IMR-90 (cell line): ENCODE data around the gene SLC37A1. TPM values are rescaled to one million over a fixed set of nuclear protein-coding genes. Genes with fewer than 3 reads are reported as not detected.

Experiments used
- ATAC-seq: fragments of 200-7000 bp; cut with Tn5 transposase; 2 replicates; pipeline ENCODE4 v1.9.1; 2020; ENCODE audit warnings: low read depth, mild to moderate bottlenecking, moderate library complexity
- BruUV-seq: library from RNA; stranded (reverse); fragments of 400-500 nt; replicated peaks from 2 replicates; lab custom pipeline; 2021; lab: Mats Ljungman, UMichigan
- CTCF ChIA-PET: fragments of 300-600 bp; formaldehyde crosslinking; extraction: SDS; loops from one replicate; lab custom pipeline; 2021; ENCODE audit warnings: antibody characterized with exemption; lab: Yijun Ruan, JAX
- POLR2A ChIA-PET: fragments of 300-600 bp; sonication (Branson Sonifier 250); formaldehyde crosslinking; loops from one replicate; lab custom pipeline; 2022; ENCODE audit warnings: antibody characterized with exemption; ENCODE audit not compliant: unreplicated experiment; lab: Charles Lee
- DNase-seq: peaks from one replicate; pipeline ENCODE4 v3.0.0; 2013
- H2AFZ ChIP-seq: replicated peaks from 2 replicates; pipeline ENCODE3; 2013; ENCODE audit warnings: low read length, mild to moderate bottlenecking; ENCODE audit not compliant: poor library complexity
- H2AK5ac ChIP-seq: 2 replicates; pipeline ENCODE4 v1.6.1; 2013; ENCODE audit warnings: low read depth, low read length, inconsistent platforms
- H2AK9ac ChIP-seq: replicated peaks from 2 replicates; pipeline ENCODE3; 2013; ENCODE audit warnings: mild to moderate bottlenecking, low read depth, low read length, moderate library complexity; ENCODE audit not compliant: poor library complexity
- H2BK120ac ChIP-seq: 2 replicates; pipeline ENCODE4 v1.6.1; 2013; ENCODE audit warnings: low read depth, low read length, inconsistent platforms
- H2BK15ac ChIP-seq: 3 replicates; pipeline ENCODE4 v1.6.1; 2013; ENCODE audit warnings: low read depth, low read length, inconsistent platforms
- H2BK20ac ChIP-seq: 2 replicates; pipeline ENCODE4 v1.6.1; 2013; ENCODE audit warnings: low read depth, mild to moderate bottlenecking, inconsistent platforms, low read length, moderate library complexity
- H2BK5ac ChIP-seq: 2 replicates; pipeline ENCODE4 v1.6.1; 2013; ENCODE audit warnings: mild to moderate bottlenecking, low read depth, low read length, inconsistent platforms; ENCODE audit not compliant: poor library complexity, severe bottlenecking
- H3K14ac ChIP-seq: replicated peaks from 2 replicates; pipeline ENCODE4 v1.6.1; 2013; ENCODE audit warnings: low read depth, low read length, inconsistent platforms
- H3K18ac ChIP-seq: 2 replicates; pipeline ENCODE4 v1.6.1; 2013; ENCODE audit warnings: low read depth, low read length, control low read depth
- H3K23ac ChIP-seq: 2 replicates; pipeline ENCODE4 v1.6.1; 2013; ENCODE audit warnings: low read depth, low read length, inconsistent platforms
- H3K27ac ChIP-seq: 2 replicates; pipeline ENCODE4 v1.5.1; 2013; ENCODE audit warnings: mild to moderate bottlenecking, control low read depth, low read length; ENCODE audit not compliant: insufficient read depth
- H3K27me3 ChIP-seq: 2 replicates; pipeline ENCODE4 v1.6.1; 2013; ENCODE audit warnings: low read length; ENCODE audit not compliant: control insufficient read depth, insufficient read depth
- H3K36me3 ChIP-seq: 2 replicates; pipeline ENCODE4 v1.6.1; 2013; ENCODE audit warnings: low read length, mixed read lengths; ENCODE audit not compliant: control insufficient read depth, insufficient read depth
- H3K4ac ChIP-seq: 2 replicates; pipeline ENCODE4 v1.6.1; 2013; ENCODE audit warnings: low read depth, low read length, inconsistent platforms
- H3K4me1 ChIP-seq: 2 replicates; pipeline ENCODE4 v1.6.1; 2013; ENCODE audit warnings: low read length, mixed read lengths; ENCODE audit not compliant: control insufficient read depth, insufficient read depth
- H3K4me2 ChIP-seq: 2 replicates; pipeline ENCODE4 v1.6.1; 2013; ENCODE audit warnings: low read depth, mild to moderate bottlenecking, control low read depth, low read length, moderate library complexity
- H3K4me3 ChIP-seq: 2 replicates; pipeline ENCODE4 v1.5.1; 2013; ENCODE audit warnings: low read depth, mild to moderate bottlenecking, control low read depth, low read length, moderate library complexity; ENCODE audit not compliant: insufficient read depth
- H3K56ac ChIP-seq: 2 replicates; pipeline ENCODE4 v1.6.1; 2013; ENCODE audit warnings: low read length, inconsistent platforms; ENCODE audit not compliant: insufficient read depth; ENCODE audit errors: extremely low read depth
- H3K79me1 ChIP-seq, 2 experiments: 2 replicates each; pipeline ENCODE4 v1.6.1; 2013; ENCODE audit warnings: low read length in 2 of 2, inconsistent platforms in 1 of 2, low read depth in 1 of 2
- H3K9ac ChIP-seq: 2 replicates; pipeline ENCODE4 v1.6.1; 2013; ENCODE audit warnings: low read depth, low read length, control low read depth
- H3K9me1 ChIP-seq: 2 replicates; pipeline ENCODE4 v1.6.1; 2013; ENCODE audit warnings: low read length, inconsistent platforms; ENCODE audit not compliant: insufficient read depth
- H3K9me3 ChIP-seq: 2 replicates; pipeline ENCODE4 v1.6.1; 2013; ENCODE audit warnings: low read length; ENCODE audit not compliant: control insufficient read depth, insufficient read depth
- H4K20me1 ChIP-seq: 2 replicates; pipeline ENCODE4 v1.6.1; 2013; ENCODE audit warnings: low read length, inconsistent platforms; ENCODE audit not compliant: insufficient read depth
- H4K5ac ChIP-seq: 2 replicates; pipeline ENCODE4 v1.6.1; 2013; ENCODE audit warnings: mild to moderate bottlenecking, low read depth, low read length, control low read depth
- H4K8ac ChIP-seq, 2 experiments: 2 replicates each; pipeline ENCODE4 v1.6.1; 2013; ENCODE audit warnings: low read depth in 2 of 2, low read length in 2 of 2, control low read depth in 1 of 2, inconsistent platforms in 1 of 2
- H4K91ac ChIP-seq: 2 replicates; pipeline ENCODE4 v1.6.1; 2013; ENCODE audit warnings: low read depth, low read length, inconsistent platforms; ENCODE audit not compliant: insufficient read depth
- BHLHE40 ChIP-seq: fragments of 150-350 bp; IDR thresholded peaks from 2 replicates; pipeline ENCODE4 v1.6.1; 2016; ENCODE audit warnings: mild to moderate bottlenecking, low read depth, low read length
- ELK1 ChIP-seq: fragments of 150-350 bp; IDR thresholded peaks from 2 replicates; pipeline ENCODE4 v1.6.1; 2016; ENCODE audit warnings: low read depth, mild to moderate bottlenecking, low read length, moderate library complexity, borderline replicate concordance
- FOS ChIP-seq: fragments of 150-350 bp; IDR thresholded peaks from 2 replicates; pipeline ENCODE4 v1.6.1; 2016; ENCODE audit warnings: low read depth, low read length
- MAZ ChIP-seq: IDR thresholded peaks from 2 replicates; pipeline ENCODE4 v1.6.1; 2012; ENCODE audit warnings: low read depth, mild to moderate bottlenecking, low read length, improper control_type of control experiment, moderate library complexity, borderline replicate concordance
- MXI1 ChIP-seq: IDR thresholded peaks from 2 replicates; pipeline ENCODE4 v1.6.1; 2012; ENCODE audit warnings: low read depth, mild to moderate bottlenecking, low read length, moderate library complexity, borderline replicate concordance
- NFE2L2 ChIP-seq: fragments of 150-350 bp; IDR thresholded peaks from 2 replicates; pipeline ENCODE4 v1.6.1; 2016; ENCODE audit warnings: low read depth, mild to moderate bottlenecking, low read length
- POLR2A ChIP-seq: IDR thresholded peaks from 2 replicates; pipeline ENCODE4 v1.6.1; 2012; ENCODE audit warnings: mild to moderate bottlenecking, low read depth, low read length
- RAD21 ChIP-seq: IDR thresholded peaks from 2 replicates; pipeline ENCODE4 v1.6.1; 2012; ENCODE audit warnings: low read length, improper control_type of control experiment
- RCOR1 ChIP-seq: IDR thresholded peaks from 2 replicates; pipeline ENCODE4 v1.6.1; 2012; ENCODE audit warnings: mild to moderate bottlenecking, low read length, improper control_type of control experiment; ENCODE audit not compliant: insufficient replicate concordance
- RFX5 ChIP-seq: IDR thresholded peaks from 2 replicates; pipeline ENCODE4 v1.8.0; 2012; ENCODE audit warnings: low read depth, mild to moderate bottlenecking, low read length, moderate library complexity
- SMC3 ChIP-seq: fragments of 150-350 bp; IDR thresholded peaks from 2 replicates; pipeline ENCODE4 v1.6.1; 2016; ENCODE audit warnings: low read depth, mild to moderate bottlenecking, antibody characterized with exemption, low read length, moderate library complexity
- WGBS, 2 experiments: methylation state at CpG; one replicate each; pipeline versions ENCODE4 v1.1.5 to v1.1.7; 2013; ENCODE audit warnings: missing lambda C conversion rate in 2 of 2; ENCODE audit not compliant: insufficient read length in 1 of 2; ENCODE audit errors: extremely low coverage in 2 of 2; 5-methylcytosine and 5-hydroxymethylcytosine counted together
- dilution Hi-C: fragments of 300-500 bp; cut with HindIII; formaldehyde crosslinking; loops from one replicate; pipeline ENCODE4 v1.14.3; 2018; ENCODE audit warnings: low sequenced_read_pairs; ENCODE audit not compliant: unreplicated experiment
- in situ Hi-C: fragments of 300-500 bp; cut with MboI; formaldehyde crosslinking; loops from 3 replicates; pipeline ENCODE4 v1.14.3; 2019; ENCODE audit warnings: low sequenced_read_pairs, inconsistent platforms, mixed read lengths
- intact Hi-C: fragments of 100-400 bp; cut with micrococcal nuclease; formaldehyde crosslinking; loops from 2 replicates; pipeline ENCODE4 v1.10.0; 2022
- polyA plus RNA-seq, 3 experiments: library from polyadenylated mRNA; depleted of rRNA; stranded (reverse); fragments of >200 nt; gene quantifications; 2 replicates each; pipeline ENCODE4 v1.2.3, GENCODE V29; 2012; ENCODE audit warnings: low replicate concordance in 1 of 3
- total RNA-seq: library from RNA; depleted of rRNA; stranded (reverse); fragments of >200 nt; gene quantifications from 2 replicates; pipeline ENCODE4 v1.2.3, GENCODE V29; 2012
- TF ChIP-seq, protein P1 (sequence below): conservative IDR thresholded peaks from 2 replicates; pipeline ENCODE4 v1.5.1; 2012; ENCODE audit warnings: mild to moderate bottlenecking, low read depth, low read length, improper control_type of control experiment

SLC37A1 gene
- total and polyA plus RNA-seq, 2 of the 4 experiments (the other 2 are of a cell fraction), result 0.36 to 0.48 TPM

- Histone ChIP-seq H3K14ac (no peak overlapping the region), H2BK5ac (no peak overlapping the region), H3K4me1 (no peaks in the 10 kb centered on the region), H3K4ac (no peak overlapping the region), H3K56ac (no peak overlapping the region), H2BK20ac (no peak overlapping the region), H4K8ac (no peak overlapping the region), H3K18ac (no peak overlapping the region), H2BK120ac (no peak overlapping the region), H3K27me3 (peaks cover 10% of the 10 kb centered on the region; the same call in 1 of the 2 replicates), H3K79me1 (no peaks in the 10 kb centered on the region), H2AK5ac (no peak overlapping the region), H3K9me1 (no peaks in the 10 kb centered on the region), H3K23ac (no peak overlapping the region), H2AFZ (no peak overlapping the region), H3K36me3 (no peaks in the 10 kb centered on the region), H2AK9ac (no peak overlapping the region), H3K9ac (no peak overlapping the region), H4K5ac (no peak overlapping the region), H3K4me3 (no peak overlapping the region), H2BK15ac (no peak overlapping the region), H4K91ac (no peak overlapping the region), H4K20me1 (no peaks in the 10 kb centered on the region), H3K9me3 (no peaks in the 10 kb centered on the region), H3K4me2 (no peak overlapping the region), H3K27ac (no peak overlapping the region)
- ChIA-PET POLR2A (no interaction called here), CTCF (no interaction called here)
- TF ChIP-seq RFX5 (no peak), SMC3 (no peak), NFE2L2 (no peak), MXI1 (no peak), ELK1 (no peak), MAZ (no peak), POLR2A (no peak), FOS (no peak), RAD21 (no peak), RCOR1 (no peak), BHLHE40 (no peak)
- TF ChIP-seq, protein P1, sequence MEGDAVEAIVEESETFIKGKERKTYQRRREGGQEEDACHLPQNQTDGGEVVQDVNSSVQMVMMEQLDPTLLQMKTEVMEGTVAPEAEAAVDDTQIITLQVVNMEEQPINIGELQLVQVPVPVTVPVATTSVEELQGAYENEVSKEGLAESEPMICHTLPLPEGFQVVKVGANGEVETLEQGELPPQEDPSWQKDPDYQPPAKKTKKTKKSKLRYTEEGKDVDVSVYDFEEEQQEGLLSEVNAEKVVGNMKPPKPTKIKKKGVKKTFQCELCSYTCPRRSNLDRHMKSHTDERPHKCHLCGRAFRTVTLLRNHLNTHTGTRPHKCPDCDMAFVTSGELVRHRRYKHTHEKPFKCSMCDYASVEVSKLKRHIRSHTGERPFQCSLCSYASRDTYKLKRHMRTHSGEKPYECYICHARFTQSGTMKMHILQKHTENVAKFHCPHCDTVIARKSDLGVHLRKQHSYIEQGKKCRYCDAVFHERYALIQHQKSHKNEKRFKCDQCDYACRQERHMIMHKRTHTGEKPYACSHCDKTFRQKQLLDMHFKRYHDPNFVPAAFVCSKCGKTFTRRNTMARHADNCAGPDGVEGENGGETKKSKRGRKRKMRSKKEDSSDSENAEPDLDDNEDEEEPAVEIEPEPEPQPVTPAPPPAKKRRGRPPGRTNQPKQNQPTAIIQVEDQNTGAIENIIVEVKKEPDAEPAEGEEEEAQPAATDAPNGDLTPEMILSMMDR, result no peak
- intact Hi-C loops (no loop called here), in situ Hi-C loops (no loop called here), dilution Hi-C loops (no loop called here)
- BruUV-seq, result no TSS peak
- ATAC-seq (no peak), DNase-seq (no peak)
- WGBS, 2 experiments, result 61% methylated on average over 4 of the region's 8 CpGs; no CpG with 5 or more reads in 1 of the 2 experiments
Observed at GRCh38 chr21:42542196-42542595, 28.5 kb downstream of the SLC37A1 start.
